GM12865 (cell line): ENCODE measurements around the gene LCN12.

Experiments used
- DNase-seq: peaks from one replicate; pipeline ENCODE4 v3.0.0; 2010; ENCODE audit warnings: low read depth
- H3K4me3 ChIP-seq: 2 replicates; pipeline ENCODE4 v1.5.1; 2011; ENCODE audit warnings: mild to moderate bottlenecking, low read depth, low read length, control low read depth
- CTCF ChIP-seq: IDR thresholded peaks from 2 replicates; pipeline ENCODE4 v1.5.1; 2011; ENCODE audit warnings: low read length, control low read depth, low read depth, inconsistent platforms; ENCODE audit not compliant: insufficient read depth; ENCODE audit errors: missing control alignments

Gene LCN12

GRCh38 chr9:136996361-136997292 is 44.6 kb downstream of the LCN12 start, which contains the start of gene CLIC3:
Gene CLIC3 (minus strand): TSS chr9:136996568. CDS start chr9:136996543, 25 bp downstream.
- DNase-seq: no peak
- no peak for TF ChIP-seq CTCF
- H3K4me3 ChIP-seq: no peak within 1 kb of the TSS

- TF ChIP-seq CTCF: no peak
- H3K4me3 ChIP-seq: no peak overlapping the region
- DNase-seq: no peak
These were observed 45.3 kb downstream of the LCN12 start for GRCh38 chr9:136997371-136997770.

GRCh38 chr9:136997830-136998234 is 45.8 kb downstream of the LCN12 start:
- no peak overlapping the region for H3K4me3 ChIP-seq
- no peak for TF ChIP-seq CTCF
- peak; percentile 44 for DNase-seq

- TF ChIP-seq CTCF: no peak
- peak; percentile 89 for DNase-seq
- 0 out of 2 replicates have a peak overlapping the region, but pooled peaks have one; percentile 20 for H3K4me3 ChIP-seq
These were observed 48.3 kb downstream of the LCN12 start for GRCh38 chr9:137000177-137000930.

- TF ChIP-seq CTCF: no peak
- DNase-seq: no peak
- no peak overlapping the region for H3K4me3 ChIP-seq
These were observed 50.0 kb downstream of the LCN12 start for GRCh38 chr9:137001857-137002645.

- H3K4me3 ChIP-seq: no peak overlapping the region
- DNase-seq: no peak
- TF ChIP-seq CTCF: no peak
These were observed 50.6 kb downstream of the LCN12 start for GRCh38 chr9:137002646-137003041.
